Right lobe of liver (tissue), 6 donors: ENCODE data around the gene HTR4. TPM values are rescaled to one million over a fixed set of nuclear protein-coding genes. Genes with fewer than 3 reads are reported as not detected.

Experiments
- ATAC-seq, 4 donors: fragments of 200-7000 bp; cut with Tn5 transposase; one replicate each; pipeline ENCODE4 v1.9.1; 2020; ENCODE audit warnings: mild to moderate bottlenecking in 4 of 4, moderate library complexity in 4 of 4
- DNase-seq, 3 donors: peaks; one replicate each; pipeline ENCODE4 v3.0.0-alpha.2; 2020
- H3K27ac ChIP-seq, 3 donors: fragments of 200-600 bp; one replicate each; pipeline ENCODE4 v1.8.0; 2022
- H3K27me3 ChIP-seq, 2 donors: fragments of 200-600 bp; one replicate each; pipeline ENCODE4 v1.8.0; 2022
- H3K36me3 ChIP-seq, 4 donors: fragments of 200-600 bp; sonication (generic) in 1 of 4; one replicate each; pipeline versions ENCODE4 v1.5.1 to v1.8.0; 2017 to 2022; ENCODE audit warnings: control low read depth in 1 of 4
- H3K4me1 ChIP-seq, 4 donors: fragments of 200-600 bp; sonication (generic) in 1 of 4; one replicate each; pipeline versions ENCODE4 v1.5.1 to v1.8.0; 2017 to 2022; ENCODE audit warnings: control low read depth in 1 of 4
- H3K4me3 ChIP-seq, 3 donors: fragments of 200-600 bp; one replicate each; pipeline ENCODE4 v1.8.0; 2022
- H3K9me3 ChIP-seq, 4 donors: fragments of 200-600 bp; sonication (generic) in 1 of 4; one replicate each; pipeline versions ENCODE4 v1.5.1 to v1.8.0; 2017 to 2022; ENCODE audit warnings: control low read depth in 1 of 4
- CTCF ChIP-seq, 4 donors: fragments of 200-600 bp in 3 of 4; fragments of 450-650 bp in 1 of 4; IDR thresholded peaks; one replicate each; pipeline versions ENCODE4 v1.5.1 to v1.8.0; 2016 to 2022; ENCODE audit warnings: antibody characterized with exemption in 4 of 4, mild to moderate bottlenecking in 2 of 4
- POLR2A ChIP-seq: fragments of 450-650 bp; IDR thresholded peaks from one replicate; pipeline ENCODE4 v1.6.1; 2017; ENCODE audit warnings: antibody characterized with exemption, mild to moderate bottlenecking
- WGBS: methylation state at CpG from one replicate; pipeline ENCODE4 v1.1.6; 2018; ENCODE audit warnings: low coverage, low lambda C conversion rate; ENCODE audit not compliant: insufficient coverage; ENCODE audit errors: missing lambda C conversion rate; 5-methylcytosine and 5-hydroxymethylcytosine counted together
- intact Hi-C, 2 donors: fragments of 100-400 bp; cut with DNase I; formaldehyde crosslinking; loops; one replicate each; pipeline versions ENCODE4 v1.11.2 to v1.14.1; 2022
- total RNA-seq, 6 experiments: library from RNA; depleted of rRNA in 2 of 6; stranded (reverse); fragments of >200 nt in 2 of 6; fragmentation: NEBNext Ultra II Directional in 3 of 6; extraction: Animal tissue kit (Norgen Biotek cat#: 25700) in 3 of 6; gene quantifications; one replicate each; pipeline versions ENCODE4 v1.1.0 to v1.2.4, GENCODE V29; 2016 to 2023
- donor health status: DM: no; HTN: yes; CAD: no.
- donor health status: DM: no; HTN: no; CAD: no.
- donor health status: DM: no; HTN: no; CAD: no.
- donor health status: DM: no; HTN: yes; CAD: no.
- donor health status: DM: no; HTN: yes; CAD: no.

Gene HTR4
- total RNA-seq, 6 experiments from 2014 or later: 0.12 to 0.23 (median 0.13) TPM; not detected in 3

DNA sequence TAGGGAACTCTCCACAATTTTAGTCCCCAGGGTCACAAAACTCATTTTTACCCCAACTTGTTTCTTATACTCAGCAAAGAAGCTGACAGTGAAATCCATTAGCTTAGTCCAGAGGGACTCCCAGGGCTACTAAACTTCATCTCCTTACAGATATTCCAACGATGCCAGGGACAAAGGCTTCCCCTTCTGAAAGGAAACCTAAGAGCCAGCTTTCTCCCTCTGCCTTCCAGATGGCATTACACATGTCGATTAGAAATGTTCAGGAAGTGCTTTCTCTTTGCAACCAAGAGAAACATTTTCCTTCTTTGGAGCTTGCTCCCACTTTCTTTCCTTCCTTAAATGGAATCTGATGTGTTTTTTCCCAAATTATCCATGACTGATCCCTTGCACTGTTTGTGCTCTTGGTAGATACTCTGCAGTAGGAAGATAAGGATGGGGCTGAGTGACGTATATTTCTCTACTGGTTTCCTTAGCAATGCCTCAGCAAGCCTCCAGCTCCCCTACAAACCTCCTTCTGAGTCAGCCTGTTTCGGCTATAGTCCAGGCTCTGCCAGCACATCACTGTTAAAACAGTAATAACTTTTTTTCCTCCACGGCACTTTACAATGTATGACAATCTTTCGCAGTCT is 43.0 kb upstream of the HTR4 start:
- WGBS: 64% methylated on average over 6 of the region's 6 CpGs
- no peak for TF ChIP-seq POLR2A
- no peak for TF ChIP-seq CTCF (IDR thresholded peaks at IDR 0.05)
- no peak for DNase-seq
- Histone ChIP-seq H3K27me3 (no peaks in the 10 kb centered on the region), H3K9me3 (no peaks in the 10 kb centered on the region), H3K4me3 (no peak overlapping the region), H3K36me3 (no peaks in the 10 kb centered on the region), H3K4me1 (no peaks in the 10 kb centered on the region), H3K27ac (no peak overlapping the region)
- intact Hi-C loops: no loop called here
- ATAC-seq: peak in 1 of 4 donors; percentile 22

- Histone ChIP-seq H3K4me1 (no peaks in the 10 kb centered on the region), H3K27me3 (no peaks in the 10 kb centered on the region), H3K27ac (no peak overlapping the region), H3K36me3 (no peaks in the 10 kb centered on the region), H3K4me3 (no peak overlapping the region), H3K9me3 (no peaks in the 10 kb centered on the region)
- no peak for TF ChIP-seq POLR2A
- 89% methylated on average over 3 of the region's 3 CpGs for WGBS
- ATAC-seq (no peak), DNase-seq (no peak)
- intact Hi-C loops: no loop called here
Observed at GRCh38 chr5:148696187-148697036, 42.1 kb upstream of the HTR4 start.

DNA sequence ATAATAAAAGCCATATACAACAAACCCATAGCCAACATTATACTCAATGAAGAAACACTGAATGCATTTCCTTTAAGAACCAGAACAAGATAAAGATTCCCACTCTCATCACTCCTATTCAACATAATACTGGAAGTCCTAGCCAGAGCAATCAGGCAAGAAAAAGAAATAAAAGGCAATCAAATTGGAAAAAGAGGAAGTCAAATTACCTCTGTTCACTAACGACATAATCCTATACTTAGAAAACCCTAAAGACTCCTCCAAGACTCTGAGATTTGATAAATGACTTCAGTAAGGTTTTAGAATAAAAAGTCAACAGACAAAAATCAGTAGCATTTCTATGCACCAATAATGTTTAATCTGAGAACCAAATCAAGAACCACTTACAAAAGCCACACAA is 36.6 kb upstream of the HTR4 start:
- Histone ChIP-seq H3K27ac (no peak overlapping the region), H3K4me3 (no peak overlapping the region), H3K36me3 (no peaks in the 10 kb centered on the region), H3K9me3 (no peaks in the 10 kb centered on the region), H3K4me1 (peaks cover 0 to 12% (median 2%) of the 10 kb centered on the region in 4 donors), H3K27me3 (no peaks in the 10 kb centered on the region)
- DNase-seq: no peak
- 86% methylated on average over 1 of the region's 1 CpG for WGBS
- intact Hi-C loops: no loop called here
- ATAC-seq: no peak
- TF ChIP-seq POLR2A: no peak
- TF ChIP-seq CTCF (IDR thresholded peaks at IDR 0.05): no peak

GRCh38 chr5:148688787-148689186 is 34.5 kb upstream of the HTR4 start:
- H3K27me3 ChIP-seq: no peaks in the 10 kb centered on the region
- DNase-seq (no peak), ATAC-seq (no peak)
- no peak overlapping the region for H3K4me3 ChIP-seq
- H3K36me3 ChIP-seq: no peaks in the 10 kb centered on the region
- H3K4me1 ChIP-seq: peaks cover 0 to 23% (median 7%) of the 10 kb centered on the region in 4 donors
- no peaks in the 10 kb centered on the region for H3K9me3 ChIP-seq
- intact Hi-C loops: no loop called here
- H3K27ac ChIP-seq: no peak overlapping the region
- TF ChIP-seq POLR2A (no peak), CTCF (IDR thresholded peaks at IDR 0.05) (no peak)

GRCh38 chr5:148687871-148688270 is 33.5 kb upstream of the HTR4 start:
- Histone ChIP-seq H3K4me3 (no peak overlapping the region), H3K27ac (no peak overlapping the region), H3K9me3 (no peaks in the 10 kb centered on the region), H3K36me3 (no peaks in the 10 kb centered on the region), H3K27me3 (no peaks in the 10 kb centered on the region), H3K4me1 (peaks cover 0 to 30% (median 10%) of the 10 kb centered on the region in 4 donors)
- TF ChIP-seq POLR2A: no peak
- TF ChIP-seq CTCF (IDR thresholded peaks at IDR 0.05): no peak
- ATAC-seq (no peak), DNase-seq (no peak)
- intact Hi-C loops: no loop called here
- WGBS: 60% methylated on average over 2 of the region's 2 CpGs
